Testis (tissue), 2 donors: ENCODE measurements around the gene KIR2DL3.

Experiments used
- CTCF ChIP-seq, 3 experiments: fragments of 450-650 bp in 2 of 3; fragments of 200-600 bp in 1 of 3; sonication (generic) in 1 of 3; IDR thresholded peaks; one replicate each; pipeline ENCODE4 v1.5.1; 2016 to 2019; ENCODE audit warnings: antibody characterized with exemption in 3 of 3, mild to moderate bottlenecking in 2 of 3, moderate library complexity in 1 of 3
- POLR2A ChIP-seq: fragments of 450-650 bp; IDR thresholded peaks from one replicate; pipeline ENCODE4 v1.6.1; 2017; ENCODE audit warnings: antibody characterized with exemption, mild to moderate bottlenecking, moderate library complexity

- TF ChIP-seq CTCF (IDR thresholded peaks at IDR 0.05): no peak
- TF ChIP-seq POLR2A: no peak
Measured at GRCh38 chr19:54724142-54724541, 14.2 kb upstream of the KIR2DL3 start, which contains the start of gene KIR3DL3.
